HepG2 (cell line): Measurements from ENCODE around the gene MRFAP1. TPM values are rescaled to one million over a fixed set of nuclear protein-coding genes. Genes with fewer than 3 reads are reported as not detected.

Experiments
- AHR ChIP-seq: IDR thresholded peaks from 2 replicates; pipeline ENCODE4 v1.6.1; 2018; ENCODE audit warnings: missing genetic modification reagents, missing compliant biosample characterization
- ATM ChIP-seq: fragments of 450-650 bp; IDR thresholded peaks from 2 replicates; pipeline ENCODE4 v1.7.1; 2017; ENCODE audit warnings: mild to moderate bottlenecking, borderline replicate concordance
- ATRX ChIP-seq: sonication (generic); formaldehyde crosslinking; IDR thresholded peaks from 2 replicates; pipeline ENCODE4 v1.4.0; 2020; ENCODE audit warnings: missing genetic modification reagents, borderline replicate concordance
- HNRNPH1 ChIP-seq: fragments of 200-400 bp; formaldehyde crosslinking; optimal IDR thresholded peaks from 2 replicates; pipeline ENCODE3; 2017; ENCODE audit warnings: mild to moderate bottlenecking, low read depth, low read length
- MEIS1 ChIP-seq: sonication (generic); formaldehyde crosslinking; IDR thresholded peaks from 2 replicates; pipeline ENCODE4 v1.9.0; 2021; ENCODE audit warnings: mild to moderate bottlenecking, missing genetic modification reagents, moderate library complexity, borderline replicate concordance
- MXI1 ChIP-seq: IDR thresholded peaks from 3 replicates; pipeline ENCODE4 v1.6.1; 2012; ENCODE audit warnings: low read depth, low read length, inconsistent platforms, borderline replicate concordance
- RBM39 ChIP-seq: fragments of 200-400 bp; formaldehyde crosslinking; IDR thresholded peaks from one replicate; pipeline ENCODE4 v1.6.1; 2018; ENCODE audit warnings: antibody characterized with exemption, mild to moderate bottlenecking, low read depth, low read length; ENCODE audit not compliant: poor library complexity, severe bottlenecking
- SAP130 ChIP-seq: IDR thresholded peaks from 2 replicates; pipeline ENCODE4 v1.6.1; 2016; ENCODE audit warnings: low read depth
- ZFP41 ChIP-seq: sonication (generic); formaldehyde crosslinking; IDR thresholded peaks from 2 replicates; pipeline ENCODE4 v1.4.0; 2020; ENCODE audit warnings: mild to moderate bottlenecking, missing genetic modification reagents, borderline replicate concordance
- ZNF816 ChIP-seq: sonication (generic); formaldehyde crosslinking; IDR thresholded peaks from 2 replicates; pipeline ENCODE4 v1.8.0; 2022; ENCODE audit warnings: missing genetic modification reagents, mild to moderate bottlenecking, borderline replicate concordance
- polyA plus RNA-seq, 8 experiments: library from polyadenylated mRNA; depleted of rRNA in 3 of 8; stranded (reverse) in 7 of 8; unstranded in 1 of 8; fragments of >200 nt; fragmentation: Illumina TruSeq in 4 of 8; extraction: Trizol in 4 of 8; gene quantifications; 2 replicates each; pipeline versions ENCODE4 v1.2.1 to v1.2.3, GENCODE V29; 2011 to 2016; ENCODE audit warnings: low read depth in 4 of 8, missing spikeins in 1 of 8, mixed read lengths in 1 of 8; ENCODE audit not compliant: insufficient read depth in 1 of 8
- total RNA-seq, 5 experiments: library from RNA; depleted of rRNA; stranded (reverse); fragments of >200 nt; fragmentation: Illumina TruSeq; extraction: Trizol; gene quantifications; 2 replicates each; pipeline ENCODE4 v1.2.3, GENCODE V29; 2016; ENCODE audit warnings: low read depth in 1 of 5
- TF ChIP-seq, protein P1 (sequence below): sonication (generic); formaldehyde crosslinking; IDR thresholded peaks from 2 replicates; pipeline ENCODE4 v1.5.1; 2020; ENCODE audit warnings: missing genetic modification reagents, mild to moderate bottlenecking, borderline replicate concordance
- TF ChIP-seq, protein P2 (sequence below): sonication (generic); formaldehyde crosslinking; IDR thresholded peaks from 2 replicates; pipeline ENCODE4 v1.4.0; 2020; ENCODE audit warnings: missing genetic modification reagents, mild to moderate bottlenecking, borderline replicate concordance
- TF ChIP-seq, protein P3 (sequence below): sonication (generic); formaldehyde crosslinking; IDR thresholded peaks from 2 replicates; pipeline ENCODE4 v1.4.0; 2020; ENCODE audit warnings: missing genetic modification reagents
- TF ChIP-seq, protein P4 (sequence below): IDR thresholded peaks from 2 replicates; pipeline ENCODE4 v1.6.1; 2016; ENCODE audit warnings: missing compliant biosample characterization, missing genetic modification reagents, borderline replicate concordance
- TF ChIP-seq, protein P5 (sequence below): IDR thresholded peaks from 2 replicates; pipeline ENCODE4 v1.6.1; 2016; ENCODE audit warnings: mild to moderate bottlenecking

The MRFAP1 gene
- total and polyA plus RNA-seq, 2 of the 13 experiments (the other 11 are each of a cell fraction or from before 2014, with no cell fraction given) = 112 to 158 TPM

DNA sequence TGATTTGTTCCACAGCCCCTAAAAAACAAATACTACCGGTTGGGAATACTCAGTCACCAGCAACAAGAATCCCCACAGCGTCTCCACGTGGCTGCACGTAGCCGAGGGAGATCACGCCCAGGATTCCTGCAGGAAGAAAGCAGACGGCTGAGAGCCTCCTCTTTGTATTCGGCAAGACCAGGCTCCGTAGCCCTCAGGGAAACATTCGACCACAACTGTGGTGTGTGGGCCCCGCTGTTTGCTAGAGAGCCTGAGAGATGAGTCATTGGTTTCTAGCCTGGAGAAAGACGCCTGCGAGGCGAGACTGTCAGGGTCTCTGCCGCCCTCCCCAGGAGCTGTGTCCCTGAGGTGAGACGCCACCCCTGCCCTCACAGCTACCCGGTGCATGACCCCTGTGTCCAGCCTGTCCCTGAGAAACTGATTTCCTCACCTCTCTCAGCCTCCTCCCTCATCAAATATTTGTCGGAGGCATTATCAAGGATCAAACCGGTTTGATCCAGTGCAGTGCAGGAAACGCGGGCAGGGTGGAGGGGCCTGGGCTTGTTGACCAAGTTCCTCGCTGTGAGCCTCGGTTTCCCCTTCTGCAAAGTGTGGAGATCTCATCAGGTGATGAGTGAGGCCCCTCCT, 48.5 kb downstream of the MRFAP1 start (continued):
- TF ChIP-seq, protein P1, sequence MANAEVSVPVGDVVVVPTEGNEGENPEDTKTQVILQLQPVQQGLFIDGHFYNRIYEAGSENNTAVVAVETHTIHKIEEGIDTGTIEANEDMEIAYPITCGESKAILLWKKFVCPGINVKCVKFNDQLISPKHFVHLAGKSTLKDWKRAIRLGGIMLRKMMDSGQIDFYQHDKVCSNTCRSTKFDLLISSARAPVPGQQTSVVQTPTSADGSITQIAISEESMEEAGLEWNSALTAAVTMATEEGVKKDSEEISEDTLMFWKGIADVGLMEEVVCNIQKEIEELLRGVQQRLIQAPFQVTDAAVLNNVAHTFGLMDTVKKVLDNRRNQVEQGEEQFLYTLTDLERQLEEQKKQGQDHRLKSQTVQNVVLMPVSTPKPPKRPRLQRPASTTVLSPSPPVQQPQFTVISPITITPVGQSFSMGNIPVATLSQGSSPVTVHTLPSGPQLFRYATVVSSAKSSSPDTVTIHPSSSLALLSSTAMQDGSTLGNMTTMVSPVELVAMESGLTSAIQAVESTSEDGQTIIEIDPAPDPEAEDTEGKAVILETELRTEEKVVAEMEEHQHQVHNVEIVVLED (CRISPR knock-in tag) = peak; percentile 47; the same call in 1 of the 2 replicates
- TF ChIP-seq AHR (CRISPR knock-in tag) (no peak), ZNF816 (no peak; the same call in 1 of the 2 replicates), MXI1 (peak; percentile 86; the same call in 2 of the 3 replicates), ATM (no peak), ATRX (CRISPR knock-in tag) (no peak), ZFP41 (no peak), RBM39 (no peak), SAP130 (CRISPR knock-in tag) (peak; percentile 69), MEIS1 (CRISPR knock-in tag) (no peak), HNRNPH1 (no peak)
- TF ChIP-seq, protein P2, sequence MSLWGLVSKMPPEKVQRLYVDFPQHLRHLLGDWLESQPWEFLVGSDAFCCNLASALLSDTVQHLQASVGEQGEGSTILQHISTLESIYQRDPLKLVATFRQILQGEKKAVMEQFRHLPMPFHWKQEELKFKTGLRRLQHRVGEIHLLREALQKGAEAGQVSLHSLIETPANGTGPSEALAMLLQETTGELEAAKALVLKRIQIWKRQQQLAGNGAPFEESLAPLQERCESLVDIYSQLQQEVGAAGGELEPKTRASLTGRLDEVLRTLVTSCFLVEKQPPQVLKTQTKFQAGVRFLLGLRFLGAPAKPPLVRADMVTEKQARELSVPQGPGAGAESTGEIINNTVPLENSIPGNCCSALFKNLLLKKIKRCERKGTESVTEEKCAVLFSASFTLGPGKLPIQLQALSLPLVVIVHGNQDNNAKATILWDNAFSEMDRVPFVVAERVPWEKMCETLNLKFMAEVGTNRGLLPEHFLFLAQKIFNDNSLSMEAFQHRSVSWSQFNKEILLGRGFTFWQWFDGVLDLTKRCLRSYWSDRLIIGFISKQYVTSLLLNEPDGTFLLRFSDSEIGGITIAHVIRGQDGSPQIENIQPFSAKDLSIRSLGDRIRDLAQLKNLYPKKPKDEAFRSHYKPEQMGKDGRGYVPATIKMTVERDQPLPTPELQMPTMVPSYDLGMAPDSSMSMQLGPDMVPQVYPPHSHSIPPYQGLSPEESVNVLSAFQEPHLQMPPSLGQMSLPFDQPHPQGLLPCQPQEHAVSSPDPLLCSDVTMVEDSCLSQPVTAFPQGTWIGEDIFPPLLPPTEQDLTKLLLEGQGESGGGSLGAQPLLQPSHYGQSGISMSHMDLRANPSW = no peak
- TF ChIP-seq, protein P3, sequence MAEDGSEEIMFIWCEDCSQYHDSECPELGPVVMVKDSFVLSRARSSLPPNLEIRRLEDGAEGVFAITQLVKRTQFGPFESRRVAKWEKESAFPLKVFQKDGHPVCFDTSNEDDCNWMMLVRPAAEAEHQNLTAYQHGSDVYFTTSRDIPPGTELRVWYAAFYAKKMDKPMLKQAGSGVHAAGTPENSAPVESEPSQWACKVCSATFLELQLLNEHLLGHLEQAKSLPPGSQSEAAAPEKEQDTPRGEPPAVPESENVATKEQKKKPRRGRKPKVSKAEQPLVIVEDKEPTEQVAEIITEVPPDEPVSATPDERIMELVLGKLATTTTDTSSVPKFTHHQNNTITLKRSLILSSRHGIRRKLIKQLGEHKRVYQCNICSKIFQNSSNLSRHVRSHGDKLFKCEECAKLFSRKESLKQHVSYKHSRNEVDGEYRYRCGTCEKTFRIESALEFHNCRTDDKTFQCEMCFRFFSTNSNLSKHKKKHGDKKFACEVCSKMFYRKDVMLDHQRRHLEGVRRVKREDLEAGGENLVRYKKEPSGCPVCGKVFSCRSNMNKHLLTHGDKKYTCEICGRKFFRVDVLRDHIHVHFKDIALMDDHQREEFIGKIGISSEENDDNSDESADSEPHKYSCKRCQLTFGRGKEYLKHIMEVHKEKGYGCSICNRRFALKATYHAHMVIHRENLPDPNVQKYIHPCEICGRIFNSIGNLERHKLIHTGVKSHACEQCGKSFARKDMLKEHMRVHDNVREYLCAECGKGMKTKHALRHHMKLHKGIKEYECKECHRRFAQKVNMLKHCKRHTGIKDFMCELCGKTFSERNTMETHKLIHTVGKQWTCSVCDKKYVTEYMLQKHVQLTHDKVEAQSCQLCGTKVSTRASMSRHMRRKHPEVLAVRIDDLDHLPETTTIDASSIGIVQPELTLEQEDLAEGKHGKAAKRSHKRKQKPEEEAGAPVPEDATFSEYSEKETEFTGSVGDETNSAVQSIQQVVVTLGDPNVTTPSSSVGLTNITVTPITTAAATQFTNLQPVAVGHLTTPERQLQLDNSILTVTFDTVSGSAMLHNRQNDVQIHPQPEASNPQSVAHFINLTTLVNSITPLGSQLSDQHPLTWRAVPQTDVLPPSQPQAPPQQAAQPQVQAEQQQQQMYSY = peak; percentile 17; the same call in 1 of the 2 replicates
- TF ChIP-seq, protein P4, sequence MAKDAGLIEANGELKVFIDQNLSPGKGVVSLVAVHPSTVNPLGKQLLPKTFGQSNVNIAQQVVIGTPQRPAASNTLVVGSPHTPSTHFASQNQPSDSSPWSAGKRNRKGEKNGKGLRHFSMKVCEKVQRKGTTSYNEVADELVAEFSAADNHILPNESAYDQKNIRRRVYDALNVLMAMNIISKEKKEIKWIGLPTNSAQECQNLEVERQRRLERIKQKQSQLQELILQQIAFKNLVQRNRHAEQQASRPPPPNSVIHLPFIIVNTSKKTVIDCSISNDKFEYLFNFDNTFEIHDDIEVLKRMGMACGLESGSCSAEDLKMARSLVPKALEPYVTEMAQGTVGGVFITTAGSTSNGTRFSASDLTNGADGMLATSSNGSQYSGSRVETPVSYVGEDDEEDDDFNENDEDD (CRISPR knock-in tag) = peak; percentile 65; the same call in 1 of the 2 replicates
- TF ChIP-seq, protein P5, sequence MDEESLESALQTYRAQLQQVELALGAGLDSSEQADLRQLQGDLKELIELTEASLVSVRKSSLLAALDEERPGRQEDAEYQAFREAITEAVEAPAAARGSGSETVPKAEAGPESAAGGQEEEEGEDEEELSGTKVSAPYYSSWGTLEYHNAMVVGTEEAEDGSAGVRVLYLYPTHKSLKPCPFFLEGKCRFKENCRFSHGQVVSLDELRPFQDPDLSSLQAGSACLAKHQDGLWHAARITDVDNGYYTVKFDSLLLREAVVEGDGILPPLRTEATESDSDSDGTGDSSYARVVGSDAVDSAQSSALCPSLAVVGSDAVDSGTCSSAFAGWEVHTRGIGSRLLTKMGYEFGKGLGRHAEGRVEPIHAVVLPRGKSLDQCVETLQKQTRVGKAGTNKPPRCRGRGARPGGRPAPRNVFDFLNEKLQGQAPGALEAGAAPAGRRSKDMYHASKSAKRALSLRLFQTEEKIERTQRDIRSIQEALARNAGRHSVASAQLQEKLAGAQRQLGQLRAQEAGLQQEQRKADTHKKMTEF (CRISPR knock-in tag) = peak; percentile 31; the same call in 1 of the 2 replicates
